Calu3 (cell line): ENCODE measurements around the gene CLN5. TPM values are rescaled to one million over a fixed set of nuclear protein-coding genes. Genes with fewer than 3 reads are reported as not detected.

Experiments
- BruUV-seq: library from RNA; stranded (reverse); fragments of 400-500 nt; replicated peaks from 2 replicates; lab custom pipeline; 2021; lab: Mats Ljungman, UMichigan
- CTCF ChIA-PET: fragments of 300-600 bp; sonication (Branson Sonifier 250); formaldehyde crosslinking; loops from one replicate; lab custom pipeline; 2022; ENCODE audit warnings: antibody characterized with exemption; lab: Charles Lee
- DNase-seq: peaks from one replicate; pipeline ENCODE4 v3.0.0; 2022
- H3K27ac Mint-ChIP-seq: one replicate; pipeline ENCODE4 v1.8.0; 2022; ENCODE audit warnings: mixed read lengths; ENCODE audit not compliant: unreplicated experiment
- H3K27me3 Mint-ChIP-seq: one replicate; pipeline ENCODE4 v1.8.0; 2022; ENCODE audit warnings: mixed read lengths; ENCODE audit not compliant: unreplicated experiment
- H3K36me3 Mint-ChIP-seq: one replicate; pipeline ENCODE4 v1.8.0; 2022; ENCODE audit warnings: mild to moderate bottlenecking, moderate library complexity, mixed read lengths; ENCODE audit not compliant: insufficient read depth, unreplicated experiment
- H3K4me1 Mint-ChIP-seq: one replicate; pipeline ENCODE4 v1.8.0; 2022; ENCODE audit warnings: mild to moderate bottlenecking, low read depth, mixed read lengths; ENCODE audit not compliant: unreplicated experiment
- H3K4me3 Mint-ChIP-seq: one replicate; pipeline ENCODE4 v1.8.0; 2022; ENCODE audit warnings: mild to moderate bottlenecking, low read depth, moderate library complexity, mixed read lengths; ENCODE audit not compliant: unreplicated experiment
- H3K9me3 Mint-ChIP-seq: one replicate; pipeline ENCODE4 v1.8.0; 2022; ENCODE audit warnings: low read depth, mixed read lengths; ENCODE audit not compliant: unreplicated experiment
- CTCF ChIP-seq: fragments of 200-600 bp; IDR thresholded peaks from one replicate; pipeline ENCODE4 v1.8.0; 2022; ENCODE audit warnings: antibody characterized with exemption; ENCODE audit not compliant: unreplicated experiment
- intact Hi-C: fragments of 100-400 bp; cut with micrococcal nuclease; formaldehyde crosslinking; loops from one replicate; pipeline ENCODE4 v1.10.0; 2022; ENCODE audit not compliant: unreplicated experiment
- total RNA-seq: library from RNA; stranded (reverse); gene quantifications from 2 replicates; pipeline ENCODE4 v1.2.3, GENCODE V29; 2022

Gene CLN5
- total RNA-seq, 1 experiment from 2014 or later: 7.3 TPM

GRCh38 chr13:77034881-77035280 is 43.0 kb downstream of the CLN5 start:
- no peaks in the 10 kb centered on the region for H3K27me3 Mint-ChIP-seq
- no peak for TF ChIP-seq CTCF
- no peak for DNase-seq
- intact Hi-C loops: no loop called here
- CTCF ChIA-PET: no interaction called here
- no peaks in the 10 kb centered on the region for H3K4me1 Mint-ChIP-seq
- no peaks in the 10 kb centered on the region for H3K9me3 Mint-ChIP-seq
- no peak overlapping the region for H3K4me3 Mint-ChIP-seq
- no peaks in the 10 kb centered on the region for H3K36me3 Mint-ChIP-seq
- H3K27ac Mint-ChIP-seq: no peak overlapping the region
- BruUV-seq: no TSS peak

GRCh38 chr13:77036279-77036678 is 44.4 kb downstream of the CLN5 start:
- BruUV-seq: no TSS peak
- no peak for TF ChIP-seq CTCF
- intact Hi-C loops: no loop called here
- no peaks in the 10 kb centered on the region for H3K9me3 Mint-ChIP-seq
- DNase-seq: no peak
- CTCF ChIA-PET: no interaction called here
- H3K36me3 Mint-ChIP-seq: no peaks in the 10 kb centered on the region
- H3K4me1 Mint-ChIP-seq: no peaks in the 10 kb centered on the region
- H3K27ac Mint-ChIP-seq: no peak overlapping the region
- H3K4me3 Mint-ChIP-seq: no peak overlapping the region
- H3K27me3 Mint-ChIP-seq: no peaks in the 10 kb centered on the region

- no peak for DNase-seq
- H3K27me3 Mint-ChIP-seq: no peaks in the 10 kb centered on the region
- no peak for TF ChIP-seq CTCF
- no peaks in the 10 kb centered on the region for H3K9me3 Mint-ChIP-seq
- H3K4me3 Mint-ChIP-seq: no peak overlapping the region
- CTCF ChIA-PET: no interaction called here
- no peak overlapping the region for H3K27ac Mint-ChIP-seq
- no peaks in the 10 kb centered on the region for H3K4me1 Mint-ChIP-seq
- no peaks in the 10 kb centered on the region for H3K36me3 Mint-ChIP-seq
- intact Hi-C loops: no loop called here
- BruUV-seq: no TSS peak
These were observed 47.1 kb downstream of the CLN5 start for GRCh38 chr13:77038907-77039480.

GRCh38 chr13:77040076-77040475 is 48.2 kb downstream of the CLN5 start:
- no peak for DNase-seq
- no peak for TF ChIP-seq CTCF
- no peak overlapping the region for H3K27ac Mint-ChIP-seq
- no peaks in the 10 kb centered on the region for H3K36me3 Mint-ChIP-seq
- no peaks in the 10 kb centered on the region for H3K4me1 Mint-ChIP-seq
- BruUV-seq: no TSS peak
- intact Hi-C loops: no loop called here
- CTCF ChIA-PET: no interaction called here
- no peaks in the 10 kb centered on the region for H3K27me3 Mint-ChIP-seq
- H3K4me3 Mint-ChIP-seq: no peak overlapping the region
- no peaks in the 10 kb centered on the region for H3K9me3 Mint-ChIP-seq
